K562 (cell line): ENCODE results near the gene PPDPF. TPM values are rescaled to one million over a fixed set of nuclear protein-coding genes. Genes with fewer than 3 reads are reported as not detected.

ENCODE experiments used
- ATAC-seq: fragments of 200-7000 bp; cut with Tn5 transposase; 3 replicates; pipeline ENCODE4 v1.9.1; 2020; ENCODE audit warnings: moderate library complexity
- BruUV-seq: library from RNA; stranded (reverse); fragments of 400-500 nt; replicated peaks from 2 replicates; lab custom pipeline; 2021; lab: Mats Ljungman, UMichigan
- CTCF ChIA-PET: fragments of 300-600 bp; formaldehyde crosslinking; extraction: SDS; loops from one replicate; lab custom pipeline; 2021; ENCODE audit warnings: low intra/inter-chr PET ratio; lab: Yijun Ruan, JAX
- POLR2A ChIA-PET: fragments of 300-600, 350-650 bp; sonication (Branson Sonifier 250); formaldehyde crosslinking; extraction: SDS; loops from one replicate; lab custom pipeline; 2021; ENCODE audit warnings: antibody characterized with exemption, inconsistent platforms; lab: Yijun Ruan, JAX
- DNase-seq, 4 experiments: peaks; one replicate each; pipeline versions ENCODE4 v3.0.0 to v3.0.0-alpha.2; 2011 to 2018; ENCODE audit warnings: low spot score in 3 of 4, mixed read lengths in 3 of 4; ENCODE audit errors: extremely low read depth in 1 of 4
- FAIRE-seq: peaks from 2 replicates; lab custom pipeline; 2011; peaks lifted over from hg19 to GRCh38; lab: Jason Lieb, UNC
- H2AFZ ChIP-seq: 2 replicates; pipeline ENCODE4 v1.6.0; 2011; ENCODE audit warnings: low read depth, low read length, control low read depth, inconsistent platforms
- H3K27ac ChIP-seq: fragments of 200-600 bp; 3 replicates; pipeline ENCODE4 v1.8.0; 2011; ENCODE audit warnings: low read depth, mild to moderate bottlenecking, control low read depth, inconsistent platforms, low read length, moderate library complexity, mixed read lengths; ENCODE audit errors: extremely low read depth
- H3K27me3 ChIP-seq, 2 experiments: fragments of 300-600 bp in 1 of 2; 2 replicates in 1 of 2; 3 replicates in 1 of 2; pipeline versions ENCODE4 v1.6.0 to v1.8.0; 2011; ENCODE audit warnings: inconsistent platforms in 2 of 2, low read length in 2 of 2, mild to moderate bottlenecking in 1 of 2, mixed read lengths in 1 of 2, moderate library complexity in 1 of 2; ENCODE audit not compliant: control insufficient read depth in 2 of 2, insufficient read depth in 2 of 2
- H3K36me3 ChIP-seq: fragments of 300-600 bp; 3 replicates; pipeline ENCODE4 v1.8.0; 2011; ENCODE audit warnings: mild to moderate bottlenecking, low read length, inconsistent platforms; ENCODE audit not compliant: control insufficient read depth, insufficient read depth
- H3K4me1 ChIP-seq, 2 experiments: fragments of 200-600 bp in 1 of 2; replicated peaks in 1 of 2; 2 replicates in 1 of 2; 3 replicates in 1 of 2; pipeline versions ENCODE4 v1.5.1 to v1.8.0; 2011; ENCODE audit warnings: inconsistent platforms in 2 of 2, low read length in 2 of 2, mild to moderate bottlenecking in 1 of 2, mixed read lengths in 1 of 2, moderate library complexity in 1 of 2; ENCODE audit not compliant: control insufficient read depth in 2 of 2, insufficient read depth in 2 of 2
- H3K4me2 ChIP-seq: 2 replicates; pipeline ENCODE4 v1.6.1; 2011; ENCODE audit warnings: low read length, control low read depth, inconsistent platforms, mixed read lengths; ENCODE audit not compliant: insufficient read depth
- H3K4me3 ChIP-seq: fragments of 200-600 bp; sonication (generic), shearing (Covaris generic); 2 replicates; pipeline ENCODE4 v1.5.1; 2016; ENCODE audit warnings: control low read depth, inconsistent platforms
- H3K79me2 ChIP-seq: fragments of 200-600 bp; 3 replicates; pipeline ENCODE4 v1.8.0; 2011; ENCODE audit warnings: low read length, inconsistent platforms; ENCODE audit not compliant: control insufficient read depth, insufficient read depth
- H3K9ac ChIP-seq, 2 experiments: 2 replicates each; pipeline versions ENCODE4 v1.6.0 to v1.6.1; 2011; ENCODE audit warnings: low read depth in 2 of 2, low read length in 2 of 2, control low read depth in 1 of 2, inconsistent platforms in 1 of 2, mild to moderate bottlenecking in 1 of 2, mixed read lengths in 1 of 2; ENCODE audit not compliant: insufficient read depth in 1 of 2
- H3K9me1 ChIP-seq: one replicate; pipeline ENCODE4 v1.6.0; 2011; ENCODE audit warnings: inconsistent platforms, mild to moderate bottlenecking, low read length, moderate library complexity; ENCODE audit not compliant: control insufficient read depth, insufficient read depth
- H3K9me3 ChIP-seq: replicated peaks from 2 replicates; pipeline ENCODE4 v1.5.1; 2011; ENCODE audit warnings: low read depth, low read length, inconsistent platforms; ENCODE audit not compliant: control insufficient read depth, insufficient read depth
- H4K20me1 ChIP-seq: replicated peaks from 2 replicates; pipeline ENCODE4 v1.6.1; 2011; ENCODE audit warnings: low read length, inconsistent platforms, mixed read lengths; ENCODE audit not compliant: control insufficient read depth, insufficient read depth
- CBX1 ChIP-seq: sonication (generic); IDR thresholded peaks from 2 replicates; pipeline ENCODE4 v1.6.1; 2016; ENCODE audit warnings: antibody characterized with exemption, low read depth, mild to moderate bottlenecking
- CREBBP ChIP-seq: IDR thresholded peaks from one replicate; pipeline ENCODE4 v1.6.1; 2012; ENCODE audit warnings: low read depth, mild to moderate bottlenecking, control low read depth, inconsistent platforms, low read length
- FOXK2 ChIP-seq, 2 experiments: fragments of 450-650 bp; IDR thresholded peaks in 1 of 2; conservative IDR thresholded peaks in 1 of 2; 2 replicates each; pipeline ENCODE4 v1.6.1; 2016; ENCODE audit warnings: low read depth in 2 of 2, mild to moderate bottlenecking in 1 of 2
- KDM4B ChIP-seq, 2 experiments: fragments of 450-650 bp in 1 of 2; sonication (generic) in 1 of 2; IDR thresholded peaks; 2 replicates each; pipeline ENCODE4 v1.6.1; 2016 to 2017; ENCODE audit warnings: borderline replicate concordance in 2 of 2, antibody characterized with exemption in 1 of 2, low read depth in 1 of 2, mild to moderate bottlenecking in 1 of 2
- SMARCB1 ChIP-seq: IDR thresholded peaks from 2 replicates; pipeline ENCODE4 v1.6.1; 2011; ENCODE audit warnings: improper control_type of control experiment, low read depth; ENCODE audit not compliant: insufficient read length
- ZNF785 ChIP-seq: fragments of 250-450 bp; sonication (Bioruptor Pico); IDR thresholded peaks from 2 replicates; pipeline ENCODE4 v1.4.0; 2020; ENCODE audit warnings: mild to moderate bottlenecking
- WGBS: fragments of 100-300 bp; shearing (Covaris generic); methylation state at CpG from one replicate; pipeline ENCODE4 v1.1.6; 2016; ENCODE audit warnings: low coverage, mixed read lengths; ENCODE audit not compliant: insufficient coverage; ENCODE audit errors: missing lambda C conversion rate; 5-methylcytosine and 5-hydroxymethylcytosine counted together
- in situ Hi-C: fragments of 300-500 bp; cut with MboI; formaldehyde crosslinking; loops from 4 replicates; pipeline ENCODE4 v1.15.0; 2018; ENCODE audit warnings: inconsistent platforms, mixed read lengths
- intact Hi-C: fragments of 100-400 bp; cut with micrococcal nuclease; formaldehyde crosslinking; loops from 2 replicates; pipeline ENCODE4 v1.14.2; 2022
- polyA plus RNA-seq, 8 experiments: library from polyadenylated mRNA; depleted of rRNA in 4 of 8; stranded (reverse) in 5 of 8; unstranded in 3 of 8; fragments of >200 nt; fragmentation: Nextera tagmentation in 2 of 8; fragmentation: Illumina TruSeq in 1 of 8; extraction: Ambion mirVana in 2 of 8; extraction: Trizol in 1 of 8; gene quantifications; 2 replicates each; pipeline versions ENCODE4 v1.2.1 to v1.2.3, GENCODE V29; 2011 to 2014; ENCODE audit warnings: inconsistent platforms in 1 of 8, missing spikeins in 1 of 8
- total RNA-seq, 7 experiments: library from RNA; depleted of rRNA in 6 of 7; stranded (reverse); fragments of >200 nt in 6 of 7; fragmentation: Illumina TruSeq in 2 of 7; extraction: Trizol in 2 of 7; gene quantifications; 2 replicates each; pipeline versions ENCODE4 v1.2.1 to v1.2.3, GENCODE V29; 2011 to 2021; ENCODE audit warnings: low replicate concordance in 1 of 7
- TF ChIP-seq, protein P1 (sequence below), 3 experiments: fragments of 200-800 bp in 1 of 3; fragments of 250-450 bp in 1 of 3; fragments of 450-650 bp in 1 of 3; sonication (Bioruptor Pico) in 1 of 3; sonication (Bioruptor generic) in 1 of 3; formaldehyde crosslinking in 1 of 3; IDR thresholded peaks; 2 replicates each; pipeline versions ENCODE4 v1.6.1 to v1.8.0; 2016 to 2022; ENCODE audit warnings: mild to moderate bottlenecking in 2 of 3, missing genetic modification characterization in 2 of 3, missing compliant biosample characterization in 1 of 3, moderate library complexity in 1 of 3

Gene PPDPF
- total and polyA plus RNA-seq, 9 of the 15 experiments (the other 6 are each of a cell fraction or from before 2014, with no cell fraction given) = 0.77 to 233 (median 10.5) TPM

DNA sequence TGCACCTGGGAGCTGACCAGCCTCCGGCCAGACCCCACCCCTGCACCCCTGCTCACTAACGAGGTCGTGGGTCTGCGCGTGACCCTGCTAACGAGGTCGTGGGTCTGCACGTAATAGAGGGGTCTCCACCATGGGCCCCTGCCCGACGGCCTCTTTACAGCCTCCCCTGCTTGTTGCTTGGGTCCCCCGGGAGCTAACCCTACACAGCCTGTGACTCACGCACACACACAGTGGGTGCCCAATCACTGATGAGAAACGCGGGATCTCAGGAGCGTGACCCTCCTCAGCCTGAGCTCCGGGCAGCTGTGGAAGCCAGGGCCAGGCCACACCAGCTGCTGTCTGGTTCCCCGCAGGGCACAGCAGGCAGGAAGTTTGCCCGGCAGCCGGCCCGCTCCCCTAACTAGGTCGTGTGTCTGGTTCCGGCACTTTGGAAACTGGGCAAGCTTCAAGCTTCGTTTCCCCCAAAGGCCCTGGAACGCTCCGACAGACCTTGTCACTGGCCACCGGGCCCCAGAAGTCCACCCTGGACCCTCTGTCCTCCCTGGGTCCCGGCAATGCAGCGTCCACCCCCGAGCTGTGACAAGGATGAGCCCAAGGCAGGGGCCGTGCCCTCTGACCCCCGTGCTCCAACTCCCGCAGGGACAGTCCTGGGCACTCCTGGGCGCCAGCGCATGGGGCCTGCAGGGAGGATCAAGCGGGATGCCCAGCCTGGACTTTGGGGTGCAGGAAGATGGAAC lies 15.8 kb downstream of the PPDPF start:
- no peaks in the 10 kb centered on the region for H3K9me1 ChIP-seq
- DNase-seq = no peak
- H3K79me2 ChIP-seq = no peaks in the 10 kb centered on the region
- H3K27me3 ChIP-seq = peaks cover 0 to 31% of the 10 kb centered on the region in 2 experiments; a peak in 3 of 5 replicates
- TF ChIP-seq ZNF785 (CRISPR knock-in tag) (no peak), KDM4B (IDR thresholded peaks at IDR 0.05; ENCODE audit: borderline replicate concordance in 2 of 2, low read depth in 1 of 2) (no peak), CBX1 (no peak), SMARCB1 (no peak), FOXK2 (conservative IDR thresholded peaks at IDR 0.05 in 1 of 2, IDR thresholded peaks at IDR 0.05 in 1 of 2; ENCODE audit: low read depth in 2 of 2) (no peak), CREBBP (no peak)
- TF ChIP-seq, protein P1, sequence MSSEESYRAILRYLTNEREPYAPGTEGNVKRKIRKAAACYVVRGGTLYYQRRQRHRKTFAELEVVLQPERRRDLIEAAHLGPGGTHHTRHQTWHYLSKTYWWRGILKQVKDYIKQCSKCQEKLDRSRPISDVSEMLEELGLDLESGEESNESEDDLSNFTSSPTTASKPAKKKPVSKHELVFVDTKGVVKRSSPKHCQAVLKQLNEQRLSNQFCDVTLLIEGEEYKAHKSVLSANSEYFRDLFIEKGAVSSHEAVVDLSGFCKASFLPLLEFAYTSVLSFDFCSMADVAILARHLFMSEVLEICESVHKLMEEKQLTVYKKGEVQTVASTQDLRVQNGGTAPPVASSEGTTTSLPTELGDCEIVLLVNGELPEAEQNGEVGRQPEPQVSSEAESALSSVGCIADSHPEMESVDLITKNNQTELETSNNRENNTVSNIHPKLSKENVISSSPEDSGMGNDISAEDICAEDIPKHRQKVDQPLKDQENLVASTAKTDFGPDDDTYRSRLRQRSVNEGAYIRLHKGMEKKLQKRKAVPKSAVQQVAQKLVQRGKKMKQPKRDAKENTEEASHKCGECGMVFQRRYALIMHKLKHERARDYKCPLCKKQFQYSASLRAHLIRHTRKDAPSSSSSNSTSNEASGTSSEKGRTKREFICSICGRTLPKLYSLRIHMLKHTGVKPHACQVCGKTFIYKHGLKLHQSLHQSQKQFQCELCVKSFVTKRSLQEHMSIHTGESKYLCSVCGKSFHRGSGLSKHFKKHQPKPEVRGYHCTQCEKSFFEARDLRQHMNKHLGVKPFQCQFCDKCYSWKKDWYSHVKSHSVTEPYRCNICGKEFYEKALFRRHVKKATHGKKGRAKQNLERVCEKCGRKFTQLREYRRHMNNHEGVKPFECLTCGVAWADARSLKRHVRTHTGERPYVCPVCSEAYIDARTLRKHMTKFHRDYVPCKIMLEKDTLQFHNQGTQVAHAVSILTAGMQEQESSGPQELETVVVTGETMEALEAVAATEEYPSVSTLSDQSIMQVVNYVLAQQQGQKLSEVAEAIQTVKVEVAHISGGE (CRISPR knock-in tag; IDR thresholded peaks at IDR 0.05) = peak in 1 of 3 experiments; percentile 91; a peak in 2 of 6 replicates
- H3K27ac ChIP-seq = no peak overlapping the region
- no peak overlapping the region for H3K4me2 ChIP-seq
- POLR2A ChIA-PET = interaction anchor here (0.6 to 0.9 kb wide), 8 partner anchors 9 to 425 kb away, joined by 3 to 7 read pairs (median 3); partner anchors contain the start of genes ARFRP1 and ZGPAT
- intact Hi-C loops = loop anchor here (5.0 to 10.0 kb wide), 3 partner anchors 118 to 501 kb away; partner anchors contain the start of genes ARFRP1, C20orf204, RTEL1 and STMN3
- H3K9ac ChIP-seq = peak overlapping the region in 1 of 2 experiments; percentile 28; a peak in 2 of 4 replicates
- in situ Hi-C loops = no loop called here
- no peak for ATAC-seq
- BruUV-seq = no TSS peak
- H3K4me1 ChIP-seq = peaks cover 6 to 83% of the 10 kb centered on the region in 2 experiments; a peak in 4 of 5 replicates
- H3K4me3 ChIP-seq = no peak overlapping the region
- no peaks in the 10 kb centered on the region for H3K36me3 ChIP-seq
- FAIRE-seq = no peak
- H2AFZ ChIP-seq = no peak overlapping the region
- CTCF ChIA-PET = interaction anchor here (0.7 to 3.4 kb wide), 2 partner anchors 437 to 500 kb away, joined by 3 to 25 read pairs; no protein-coding TSS in a partner anchor
- H4K20me1 ChIP-seq = peaks cover 6% of the 10 kb centered on the region
- WGBS = 55% methylated on average over 33 of the region's 35 CpGs
- no peaks in the 10 kb centered on the region for H3K9me3 ChIP-seq
